NCI-H524 treated with DMSO at 0.1 percent for 48 hours (cell line): Measurements from ENCODE around the gene EIPR1.
A peak's percentile ranks its signal among the peaks of the same experiment; 100 is the strongest.

Experiments
- DNase-seq: peaks from one replicate; lab custom pipeline; 2025; lab: John Stamatoyannopoulos, UW

EIPR1 gene

DNA sequence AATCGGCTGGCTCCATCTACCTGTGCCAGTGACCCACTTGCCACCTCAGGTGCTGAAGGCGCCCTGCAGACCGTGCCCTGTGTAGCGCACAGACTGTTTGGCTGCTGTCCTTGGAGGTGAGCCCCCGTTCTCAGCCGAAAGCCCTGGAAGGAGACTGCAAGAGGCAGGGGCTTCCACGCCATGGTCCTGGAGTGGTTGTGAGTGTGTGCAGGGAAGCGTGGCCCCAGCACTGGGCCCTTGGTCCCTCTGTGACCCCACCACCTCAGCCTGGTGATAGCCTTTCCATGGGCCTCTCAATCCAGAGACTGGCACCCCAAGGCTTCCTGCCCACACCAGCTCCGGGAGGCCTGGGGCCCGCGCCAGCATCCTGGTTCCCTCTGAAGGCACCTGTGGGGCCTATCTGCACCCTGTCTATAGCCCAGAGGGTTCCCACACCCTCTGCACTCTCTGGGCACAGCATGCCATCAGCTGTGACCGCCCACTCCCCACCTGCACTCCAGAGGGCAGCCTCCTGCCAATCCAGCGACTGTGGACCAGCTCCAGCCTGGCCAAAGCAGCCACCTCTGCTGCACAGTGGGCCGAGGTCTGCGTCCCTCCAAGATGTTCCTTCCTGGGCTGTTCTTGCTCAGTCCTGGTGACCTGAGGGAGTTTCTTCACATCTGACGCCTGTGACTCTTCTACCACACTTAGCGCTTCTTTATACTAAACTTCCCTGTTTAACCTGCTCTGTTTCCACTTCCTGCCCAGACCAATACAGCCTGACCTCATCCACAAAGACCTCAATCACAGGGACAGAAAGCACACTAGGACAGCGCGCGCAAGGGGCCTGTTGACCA is 109.5 kb downstream of the EIPR1 start:
- DNase-seq, result no peak

DNA sequence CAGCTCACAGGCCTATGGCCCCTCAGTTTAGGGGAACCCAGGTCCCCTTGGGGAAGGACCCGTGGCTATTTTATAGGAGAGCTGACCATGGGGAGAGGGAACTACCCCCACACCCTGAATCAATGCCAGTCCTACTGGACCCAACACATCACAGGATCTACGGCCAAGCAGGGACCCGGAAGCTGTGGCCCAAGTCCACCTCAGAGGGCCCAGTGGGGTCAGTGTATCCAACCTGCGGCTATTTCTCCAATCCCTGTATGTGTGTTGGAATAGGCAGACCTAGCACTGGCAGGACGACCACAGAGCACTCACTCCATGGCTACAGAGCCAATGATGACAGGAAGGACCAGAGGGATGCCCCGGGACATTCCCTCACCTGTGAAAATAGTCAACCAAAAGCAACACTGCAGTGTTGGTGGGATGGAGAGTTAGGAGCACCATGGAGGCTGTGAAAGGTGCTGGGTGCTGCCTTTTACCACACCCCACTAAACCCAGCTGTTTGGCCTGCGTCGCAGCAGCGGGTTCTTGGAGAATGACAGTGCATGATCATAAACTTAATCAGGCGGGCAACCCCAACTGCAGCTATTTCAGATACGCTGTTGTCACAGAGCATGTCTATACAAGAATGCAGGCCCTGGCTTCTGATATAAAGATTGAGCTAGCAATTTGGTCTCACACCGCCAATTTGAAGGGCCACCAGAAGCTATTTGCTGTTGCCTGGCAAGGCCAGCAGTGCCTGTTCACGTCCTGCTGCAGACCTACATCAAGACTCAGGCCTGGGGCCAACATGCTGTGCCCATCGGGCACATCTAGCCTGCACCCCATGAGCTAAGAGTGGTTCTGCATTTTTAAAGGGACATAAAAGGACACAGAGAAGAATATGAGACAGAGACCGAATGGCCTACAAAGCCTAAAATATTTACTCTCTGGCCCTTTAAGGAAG is 110.4 kb downstream of the EIPR1 start:
- DNase-seq, result no peak

DNA sequence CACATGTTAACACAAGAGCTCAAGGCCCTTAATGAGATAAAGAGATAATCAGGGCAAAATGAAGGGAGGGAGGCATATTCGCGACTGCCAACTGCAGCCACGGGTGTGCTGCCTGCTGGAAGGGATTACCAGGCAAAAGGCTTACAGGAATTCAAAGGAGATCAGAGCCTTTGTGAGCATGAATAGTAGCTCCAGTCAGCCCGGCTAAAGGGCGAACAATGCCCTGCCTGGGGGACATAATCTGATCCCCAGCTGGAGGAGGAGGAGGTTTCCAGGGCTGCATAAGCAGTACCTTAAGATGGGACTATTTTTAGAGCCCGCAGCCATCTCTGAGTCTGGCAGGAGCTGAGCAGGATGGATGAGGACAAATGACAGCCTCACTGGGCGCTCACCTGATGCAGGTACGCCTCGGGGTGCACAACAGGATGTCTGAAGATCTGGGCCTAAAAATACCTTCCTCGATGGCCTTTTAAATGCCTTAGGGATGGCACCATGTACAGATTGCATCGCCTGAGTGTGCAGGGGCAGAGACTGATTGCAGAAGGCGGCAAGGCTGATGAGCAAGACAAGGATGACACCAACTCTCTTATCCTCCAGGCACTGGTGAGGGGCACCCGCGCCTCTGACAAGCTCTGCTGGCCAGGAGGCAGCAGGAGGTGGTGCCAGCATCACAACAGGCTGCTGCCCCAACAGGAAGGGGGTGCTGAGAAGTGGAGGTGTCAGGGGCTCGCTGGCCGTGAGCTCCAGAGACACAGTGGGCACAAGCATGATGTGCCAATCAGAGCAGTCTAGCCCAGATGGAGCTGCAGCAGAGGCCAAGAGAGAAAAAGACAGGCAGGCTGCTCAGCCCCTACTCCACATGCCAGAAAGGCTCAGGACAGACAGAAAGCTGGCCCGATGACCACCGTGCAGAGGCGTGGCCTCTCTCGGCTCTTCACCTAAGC is 111.4 kb downstream of the EIPR1 start:
- DNase-seq, result peak; percentile 77

DNA sequence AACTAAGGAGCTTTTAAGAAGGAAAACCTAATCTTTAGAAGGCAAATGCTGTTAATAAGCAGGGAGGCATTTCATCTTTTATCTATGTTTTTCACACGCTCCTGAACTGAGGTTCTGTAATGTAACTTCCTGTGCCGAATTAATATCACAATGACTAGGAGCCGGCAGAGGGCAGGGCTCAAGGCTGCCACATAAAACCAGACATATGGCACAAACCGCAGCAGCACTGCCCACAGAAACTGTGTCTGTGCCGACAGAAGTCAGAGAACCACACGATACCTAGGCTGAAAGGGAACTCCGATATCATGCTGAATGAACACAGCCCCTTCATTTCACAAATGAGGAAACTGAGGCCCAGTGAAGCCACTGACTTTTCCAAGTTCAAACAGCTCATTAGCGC is 112.1 kb downstream of the EIPR1 start:
- no peak for DNase-seq

DNA sequence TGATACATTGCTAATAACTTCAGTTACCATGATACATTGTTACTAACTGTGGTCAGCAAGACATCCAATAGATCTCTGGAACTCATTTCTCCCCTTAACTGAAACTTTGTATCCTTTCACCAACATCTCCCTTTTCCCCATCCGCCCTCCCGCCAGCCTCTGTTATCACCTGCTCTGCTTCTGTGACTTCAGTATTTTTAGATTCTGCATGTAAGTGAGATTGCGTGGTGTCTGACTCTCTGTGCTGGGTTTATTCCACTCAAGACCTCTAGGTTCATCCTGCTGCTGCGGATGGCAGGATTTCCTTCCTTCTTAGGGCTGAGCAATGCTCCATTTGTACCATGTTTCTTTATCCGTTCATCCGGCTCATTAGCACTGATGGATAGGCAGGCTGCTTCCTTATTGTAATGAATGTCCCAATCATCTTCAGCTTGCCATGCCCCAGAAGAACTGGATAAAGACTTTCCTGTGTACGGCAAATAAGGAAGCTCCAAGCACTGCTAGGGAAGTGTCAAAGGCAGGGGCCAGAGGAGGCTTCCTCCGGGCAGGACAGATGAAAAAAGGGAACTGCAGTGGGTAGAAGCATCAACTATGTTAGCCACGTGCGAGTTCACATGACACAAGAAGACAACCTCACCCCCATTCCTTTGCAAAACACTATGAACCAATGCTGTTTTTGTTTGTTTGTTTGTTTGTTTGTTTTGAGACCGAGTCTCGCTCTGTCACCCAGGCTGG is 113.4 kb downstream of the EIPR1 start:
- DNase-seq, result no peak

DNA sequence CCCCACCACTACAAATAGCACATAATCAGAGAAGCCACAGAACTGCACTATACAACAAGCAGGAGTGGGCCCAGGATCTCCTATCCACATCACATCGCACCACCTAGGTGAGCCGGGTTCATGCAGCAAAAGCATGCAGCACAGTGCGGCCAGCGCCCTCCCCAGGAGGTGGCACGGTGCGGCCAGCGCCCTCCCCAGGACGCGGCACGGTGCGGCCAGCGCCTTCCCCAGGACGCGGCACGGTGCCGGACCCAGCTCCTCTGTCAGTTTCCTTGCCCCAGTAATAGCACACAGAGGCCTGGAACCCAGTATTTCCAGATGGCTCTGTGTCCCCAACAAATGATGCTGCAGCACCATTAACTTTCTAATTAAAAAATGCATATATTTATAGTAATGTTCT is 114.1 kb downstream of the EIPR1 start:
- DNase-seq, result no peak

DNA sequence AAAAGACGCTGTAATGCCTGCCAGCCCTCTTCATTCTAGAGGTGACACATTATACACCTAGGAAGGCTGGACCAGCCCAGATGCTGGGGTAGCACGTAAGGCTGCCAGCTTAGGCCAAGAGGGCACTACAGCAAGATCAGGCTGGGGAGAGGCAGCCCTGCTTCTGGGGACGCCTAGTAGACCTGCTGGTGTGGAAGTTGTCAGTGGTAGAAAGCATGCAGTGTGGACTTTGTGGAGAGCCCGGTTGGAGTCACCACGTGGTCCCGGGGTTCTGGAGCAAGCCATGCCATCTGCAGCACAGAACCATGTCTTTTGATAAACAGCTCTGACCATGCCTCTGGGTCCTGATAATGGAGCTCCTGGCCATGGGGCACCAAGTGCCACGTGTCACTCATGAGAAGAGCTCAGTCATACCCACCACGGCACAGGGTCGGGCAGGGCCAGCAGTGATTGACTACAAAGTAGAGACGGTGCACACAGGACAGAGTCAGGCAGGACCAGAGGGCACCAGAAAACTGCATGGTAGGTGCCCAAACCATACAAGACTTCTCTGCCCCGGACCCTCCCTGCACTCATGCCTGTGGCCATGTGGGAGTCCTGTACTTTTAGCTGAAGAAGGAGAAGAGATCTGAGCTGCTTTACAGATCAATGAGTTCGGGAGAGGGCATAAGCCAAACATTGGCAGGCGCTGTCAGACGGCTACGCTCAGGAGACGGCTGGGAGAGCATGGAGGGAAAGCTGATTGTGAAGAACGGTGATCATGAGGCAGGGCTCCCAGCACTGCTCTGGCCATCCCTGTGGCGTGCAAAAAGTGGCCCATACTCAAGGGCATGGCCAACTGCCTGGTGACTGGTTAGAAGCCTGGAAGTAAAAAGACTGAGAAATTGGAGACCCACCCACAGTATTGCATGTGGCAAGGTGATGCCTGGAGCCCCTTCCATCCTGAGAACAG is 114.9 kb downstream of the EIPR1 start:
- DNase-seq, result no peak

DNA sequence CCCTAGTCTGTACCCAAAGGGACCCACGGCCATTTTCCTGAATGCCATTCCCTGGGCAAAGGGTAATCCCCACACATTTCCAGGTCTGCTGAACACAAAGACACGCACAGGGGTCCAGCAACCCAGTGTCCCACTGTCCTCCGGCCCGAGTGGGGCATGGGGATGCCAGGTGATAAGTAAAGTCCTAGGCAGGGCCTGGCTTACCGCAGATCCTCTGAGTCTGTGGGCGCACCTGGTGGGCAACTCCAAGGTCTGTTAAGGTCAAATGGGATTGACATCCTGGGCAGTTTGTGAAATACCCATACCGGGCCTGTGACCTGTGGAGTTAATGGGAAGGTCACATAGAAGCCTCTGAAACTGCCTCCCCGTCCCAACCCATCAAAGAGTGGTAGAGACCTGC is 116.1 kb downstream of the EIPR1 start:
- DNase-seq, result no peak

DNA sequence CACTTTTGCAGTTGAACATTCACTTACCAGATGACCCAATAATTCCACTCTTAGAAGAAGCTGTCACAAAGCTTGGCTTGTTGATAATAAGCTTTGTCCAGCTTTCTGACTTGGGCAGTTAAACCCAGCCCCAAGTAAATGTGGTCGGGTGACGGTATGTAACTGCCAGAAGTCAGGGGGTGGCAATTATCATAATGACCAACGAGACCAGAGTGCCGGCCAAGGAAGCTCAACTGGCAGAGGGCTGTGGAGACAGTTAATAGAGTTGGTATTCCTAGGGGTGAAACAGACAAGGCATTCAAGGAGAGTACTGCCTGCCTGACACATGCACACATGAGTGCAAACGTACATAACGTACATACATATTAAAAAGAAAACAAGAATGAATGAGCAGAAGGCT is 116.7 kb downstream of the EIPR1 start:
- no peak for DNase-seq

DNA sequence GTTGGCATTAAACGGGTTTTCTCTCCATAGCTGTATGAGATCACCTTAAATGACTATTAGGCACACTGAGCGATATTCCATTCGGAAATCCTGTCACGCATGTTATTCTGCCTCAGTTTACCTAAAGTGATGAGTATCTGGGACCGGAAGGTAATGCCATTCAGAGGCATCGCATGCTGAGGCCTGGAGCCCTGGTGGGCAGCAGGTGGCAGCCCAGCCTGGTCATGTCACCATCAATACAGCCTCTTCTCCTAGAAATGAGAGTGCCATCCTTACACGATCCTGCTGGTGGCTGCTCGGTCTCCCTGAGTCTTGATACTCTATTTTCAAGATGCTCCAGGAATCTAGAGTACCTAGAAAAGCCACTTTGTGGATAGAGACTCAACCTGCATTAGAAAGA is 119.8 kb downstream of the EIPR1 start:
- DNase-seq, result no peak

DNA sequence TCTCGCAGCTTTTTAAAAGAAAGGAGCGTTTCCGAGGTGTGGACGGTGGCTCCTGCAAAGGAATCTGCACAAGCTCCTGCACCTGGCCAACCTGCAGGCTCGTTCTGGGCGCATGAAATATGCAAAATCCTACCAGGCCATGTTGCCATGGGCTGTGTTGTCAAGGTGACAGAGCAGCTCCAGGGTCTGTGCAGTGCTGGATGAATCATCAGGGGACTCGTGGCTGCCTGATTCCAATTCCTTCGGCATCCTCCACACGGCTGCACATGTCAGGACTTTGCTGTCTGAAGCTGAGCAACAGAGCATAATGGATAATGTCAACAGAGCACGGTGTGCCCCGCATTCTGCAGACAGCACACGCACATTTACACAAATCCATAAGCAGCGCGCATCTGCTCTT is 120.5 kb downstream of the EIPR1 start:
- no peak for DNase-seq

DNA sequence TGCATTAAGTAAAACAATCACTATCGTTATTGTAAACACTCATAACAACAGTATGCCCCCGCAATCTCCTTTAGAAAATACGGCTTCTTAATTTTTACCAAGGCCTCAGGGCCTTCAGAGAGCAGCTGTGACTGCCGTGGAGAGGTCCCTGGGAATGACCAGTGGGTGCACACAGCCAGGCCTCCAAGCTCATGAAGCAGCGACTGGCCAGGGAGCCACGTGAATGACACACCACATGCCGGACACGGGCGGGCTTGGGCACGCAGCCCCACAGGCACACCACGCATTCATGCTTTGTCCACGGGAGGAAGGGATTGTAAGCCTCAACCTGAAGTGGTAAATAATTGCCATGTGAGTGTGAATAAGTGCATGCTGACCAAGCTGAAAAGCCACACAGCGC is 121.0 kb downstream of the EIPR1 start:
- no peak for DNase-seq

DNA sequence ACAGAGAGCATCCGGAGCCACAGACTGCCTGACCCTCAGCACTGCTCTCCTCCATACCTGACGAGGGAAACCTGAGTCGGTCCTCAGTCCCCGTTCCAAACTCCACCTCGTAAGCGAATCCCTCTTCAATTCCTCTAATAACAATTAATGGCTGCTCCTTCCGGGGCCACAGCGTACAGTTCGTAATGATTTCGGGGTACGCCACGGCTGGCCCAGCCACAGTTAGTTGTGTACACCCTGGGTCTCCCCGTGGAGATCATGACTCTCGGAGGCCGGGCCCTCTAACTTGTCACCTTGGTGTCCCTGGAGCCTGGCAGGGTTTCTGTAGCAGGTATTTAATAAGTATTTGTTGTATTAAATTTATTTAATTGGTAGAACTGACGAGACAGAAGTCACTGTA is 121.5 kb downstream of the EIPR1 start:
- no peak for DNase-seq

DNA sequence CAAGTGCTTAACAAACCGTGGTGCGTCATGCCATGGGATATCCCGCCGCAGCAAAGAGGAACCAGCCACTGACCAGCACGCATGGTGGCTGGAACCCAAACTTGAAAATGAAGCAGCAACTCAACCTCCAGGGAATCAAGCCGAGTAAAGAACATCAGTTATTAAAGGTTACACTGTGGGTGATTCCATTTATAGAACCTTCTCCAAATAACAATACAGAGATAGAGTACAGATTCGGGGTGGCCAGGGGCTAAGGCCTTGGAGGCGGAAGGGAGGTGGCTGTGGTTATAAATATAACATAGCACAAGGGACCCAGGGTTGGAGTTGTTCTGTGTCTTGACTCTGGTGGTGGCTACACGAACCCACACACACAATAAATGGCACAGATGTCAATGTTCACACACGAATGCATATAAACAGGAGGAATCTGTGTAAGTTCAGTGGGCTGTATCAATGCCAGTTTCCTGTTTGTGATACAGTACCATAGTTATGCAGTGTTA is 123.1 kb downstream of the EIPR1 start:
- DNase-seq, result no peak

DNA sequence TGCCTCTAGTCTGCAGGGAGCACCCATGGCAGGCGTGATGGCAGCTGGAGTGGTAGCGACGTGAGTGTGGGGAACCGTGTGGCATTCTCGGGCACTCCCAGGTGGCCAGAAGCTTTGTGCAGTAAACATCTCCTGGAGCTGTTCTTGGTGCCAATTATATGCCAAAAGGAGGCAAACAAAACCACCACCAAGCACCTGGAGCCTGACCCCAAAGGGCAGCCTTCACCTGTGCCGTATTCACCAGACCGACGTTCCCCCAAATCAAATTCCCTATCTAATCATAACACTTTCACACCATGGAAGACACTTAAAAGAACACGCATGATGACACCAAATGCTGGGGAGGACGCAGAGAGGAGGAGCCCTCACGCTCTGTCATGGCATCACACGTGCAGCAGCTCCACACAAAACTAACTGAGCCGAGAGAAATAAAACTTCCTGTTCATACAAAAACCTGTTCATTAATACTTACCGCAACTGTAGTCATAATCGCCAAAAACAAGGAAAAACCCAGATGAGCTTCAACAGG is 123.6 kb downstream of the EIPR1 start:
- DNase-seq, result no peak

DNA sequence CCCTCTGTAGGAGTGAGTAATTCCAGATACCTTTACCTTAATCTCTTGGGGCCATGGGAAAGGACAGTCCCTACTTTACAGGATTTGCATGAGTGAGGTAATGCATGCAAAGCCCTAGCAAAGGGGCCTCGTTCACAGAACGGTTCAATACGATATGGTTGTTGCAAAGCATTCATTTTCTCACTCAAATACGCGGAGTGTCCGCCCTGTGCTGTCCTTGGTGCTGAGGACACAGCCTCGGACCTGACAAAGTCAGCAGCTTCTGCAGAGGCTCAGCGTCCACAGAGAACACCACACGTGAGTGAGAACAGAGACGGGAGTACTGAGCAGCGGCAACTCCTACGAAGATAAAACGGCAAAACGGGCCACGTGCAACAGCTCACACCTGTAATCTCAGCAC is 125.7 kb downstream of the EIPR1 start:
- DNase-seq, result no peak

DNA sequence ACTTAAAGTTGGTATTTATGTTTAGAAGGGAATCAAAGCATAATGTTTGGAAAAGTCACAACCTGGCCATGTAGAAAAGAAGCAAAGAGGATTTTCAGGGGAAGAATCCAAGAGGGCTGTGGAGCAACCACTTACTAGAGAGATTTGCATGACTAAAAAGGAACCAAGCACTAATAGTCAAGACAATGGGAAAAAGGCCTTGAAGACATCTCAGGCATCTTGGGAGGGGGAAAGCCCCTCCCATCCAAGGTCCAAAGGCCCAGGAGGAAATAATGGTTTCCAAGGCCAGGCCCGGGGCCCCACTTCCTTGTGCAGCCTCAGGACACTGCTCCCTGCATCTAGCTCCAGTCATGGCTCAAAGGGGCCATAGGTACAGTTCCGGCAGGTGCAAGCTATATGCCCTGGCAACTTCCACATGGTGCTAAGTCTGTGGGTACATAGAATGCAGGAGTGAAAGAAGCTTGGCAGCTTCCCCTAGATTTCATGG is 128.1 kb downstream of the EIPR1 start:
- no peak for DNase-seq

DNA sequence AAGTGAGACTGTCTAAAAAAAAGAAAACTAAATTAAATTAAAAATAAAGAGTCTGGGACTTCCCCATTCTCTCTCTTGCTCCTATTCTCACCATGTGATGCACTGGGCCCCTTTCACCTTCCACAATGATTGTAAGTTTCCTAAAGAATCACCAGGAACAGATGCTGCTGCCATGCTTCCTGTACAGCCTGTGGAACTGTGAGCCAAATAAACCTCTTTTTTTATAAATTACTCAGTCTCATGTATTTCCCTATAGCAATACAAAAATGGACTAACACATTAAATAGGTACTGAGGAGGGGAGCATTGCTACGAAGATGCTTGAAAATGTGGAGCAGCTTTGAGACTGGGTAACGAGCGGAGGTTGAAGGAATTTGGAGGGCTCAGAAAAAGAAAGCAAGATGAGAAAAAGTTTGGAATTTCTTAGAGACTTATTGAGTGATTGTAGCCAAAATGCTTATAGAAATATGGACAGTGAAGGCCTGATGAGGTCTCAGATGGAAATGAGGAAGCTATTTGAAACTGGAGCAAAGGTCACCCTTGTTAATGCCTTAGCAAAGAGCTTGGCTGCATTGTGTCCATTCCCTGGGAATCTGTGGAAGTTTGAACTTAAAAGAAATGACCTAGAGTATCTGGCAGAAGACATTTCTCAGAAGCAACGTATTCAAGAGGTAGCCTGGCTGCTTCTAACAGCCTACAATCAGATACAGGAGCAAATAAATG is 128.7 kb downstream of the EIPR1 start:
- no peak for DNase-seq
